K562 (cell line): ENCODE data around the gene NOL4L. TPM values are rescaled to one million over a fixed set of nuclear protein-coding genes. Genes with fewer than 3 reads are reported as not detected.

Experiments
- BRD4 ChIP-seq: fragments of 200-600 bp; sonication (generic); IDR thresholded peaks from 2 replicates; pipeline ENCODE4 v1.6.1; 2017; ENCODE audit warnings: inconsistent platforms
- CREB1 ChIP-seq, 2 experiments: sonication (generic) in 1 of 2; formaldehyde crosslinking in 1 of 2; IDR thresholded peaks; 2 replicates each; pipeline versions ENCODE4 v1.6.1 to v1.8.0; 2012 to 2022; ENCODE audit warnings: inconsistent platforms in 1 of 2, mild to moderate bottlenecking in 1 of 2, missing genetic modification reagents in 1 of 2, moderate library complexity in 1 of 2
- DACH1 ChIP-seq: fragments of 450-650 bp; IDR thresholded peaks from 2 replicates; pipeline ENCODE4 v1.6.1; 2018; ENCODE audit not compliant: partially characterized antibody
- ETS2 ChIP-seq: IDR thresholded peaks from 2 replicates; pipeline ENCODE4 v1.6.1; 2016; ENCODE audit warnings: borderline replicate concordance, missing genetic modification characterization, mild to moderate bottlenecking, moderate library complexity, missing compliant biosample characterization; ENCODE audit not compliant: poor library complexity, severe bottlenecking
- GABPB2 ChIP-seq: fragments of 250-450 bp; sonication (Bioruptor Pico); conservative IDR thresholded peaks from 2 replicates; pipeline ENCODE4 v1.5.1; 2021; ENCODE audit warnings: mild to moderate bottlenecking
- HBP1 ChIP-seq: fragments of 450-650 bp; formaldehyde crosslinking; IDR thresholded peaks from 2 replicates; pipeline ENCODE4 v1.4.0; 2022; ENCODE audit warnings: missing genetic modification characterization
- HDAC1 ChIP-seq, 2 experiments: fragments of 450-650 bp; IDR thresholded peaks; 2 replicates each; pipeline ENCODE4 v1.6.1; 2016 to 2017; ENCODE audit warnings: inconsistent platforms in 1 of 2, mild to moderate bottlenecking in 1 of 2, moderate library complexity in 1 of 2
- PTBP1 ChIP-seq: fragments of 200-400 bp; formaldehyde crosslinking; IDR thresholded peaks from 2 replicates; pipeline ENCODE4 v1.6.1; 2017; ENCODE audit warnings: low read depth, low read length
- RB1 ChIP-seq: fragments of 450-650 bp; IDR thresholded peaks from 2 replicates; pipeline ENCODE4 v1.6.1; 2017; ENCODE audit warnings: low read depth, mild to moderate bottlenecking
- ZNF384 ChIP-seq: IDR thresholded peaks from 2 replicates; pipeline ENCODE4 v1.6.1; 2012; ENCODE audit warnings: low read depth, low read length, improper control_type of control experiment
- ZNF77 ChIP-seq: fragments of 250-450 bp; sonication (Bioruptor Pico); IDR thresholded peaks from 2 replicates; pipeline ENCODE4 v1.5.0; 2020
- polyA plus RNA-seq, 8 experiments: library from polyadenylated mRNA; depleted of rRNA in 4 of 8; stranded (reverse) in 5 of 8; unstranded in 3 of 8; fragments of >200 nt; fragmentation: Nextera tagmentation in 2 of 8; fragmentation: Illumina TruSeq in 1 of 8; extraction: Ambion mirVana in 2 of 8; extraction: Trizol in 1 of 8; gene quantifications; 2 replicates each; pipeline versions ENCODE4 v1.2.1 to v1.2.3, GENCODE V29; 2011 to 2014; ENCODE audit warnings: inconsistent platforms in 1 of 8, missing spikeins in 1 of 8
- total RNA-seq, 7 experiments: library from RNA; depleted of rRNA in 6 of 7; stranded (reverse); fragments of >200 nt in 6 of 7; fragmentation: Illumina TruSeq in 2 of 7; extraction: Trizol in 2 of 7; gene quantifications; 2 replicates each; pipeline versions ENCODE4 v1.2.1 to v1.2.3, GENCODE V29; 2011 to 2021; ENCODE audit warnings: low replicate concordance in 1 of 7
- TF ChIP-seq, protein P1 (sequence below): fragments of 450-650 bp; IDR thresholded peaks from 2 replicates; pipeline ENCODE4 v1.6.1; 2018; ENCODE audit warnings: mild to moderate bottlenecking, low read depth; ENCODE audit not compliant: partially characterized antibody
- TF ChIP-seq, protein P2 (sequence below): fragments of 450-650 bp; formaldehyde crosslinking; IDR thresholded peaks from 2 replicates; pipeline ENCODE4 v1.4.0; 2020; ENCODE audit warnings: mild to moderate bottlenecking, mixed read lengths
- TF ChIP-seq, protein P3 (sequence below): IDR thresholded peaks from 3 replicates; pipeline ENCODE4 v1.6.1; 2011; ENCODE audit warnings: borderline replicate concordance, mild to moderate bottlenecking, moderate library complexity; ENCODE audit not compliant: insufficient read length; ENCODE audit errors: extremely low read depth
- TF ChIP-seq, protein P4 (sequence below): IDR thresholded peaks from 2 replicates; pipeline ENCODE4 v1.6.1; 2016; ENCODE audit warnings: missing genetic modification characterization, missing compliant biosample characterization
- TF ChIP-seq, protein P5 (sequence below): fragments of 450-650 bp; IDR thresholded peaks from 2 replicates; pipeline ENCODE4 v1.6.1; 2016; ENCODE audit warnings: antibody characterized with exemption

NOL4L gene
- total and polyA plus RNA-seq, 9 of the 15 experiments (the other 6 are each of a cell fraction or from before 2014, with no cell fraction given), result 5.1 to 36.2 (median 13.6) TPM

DNA sequence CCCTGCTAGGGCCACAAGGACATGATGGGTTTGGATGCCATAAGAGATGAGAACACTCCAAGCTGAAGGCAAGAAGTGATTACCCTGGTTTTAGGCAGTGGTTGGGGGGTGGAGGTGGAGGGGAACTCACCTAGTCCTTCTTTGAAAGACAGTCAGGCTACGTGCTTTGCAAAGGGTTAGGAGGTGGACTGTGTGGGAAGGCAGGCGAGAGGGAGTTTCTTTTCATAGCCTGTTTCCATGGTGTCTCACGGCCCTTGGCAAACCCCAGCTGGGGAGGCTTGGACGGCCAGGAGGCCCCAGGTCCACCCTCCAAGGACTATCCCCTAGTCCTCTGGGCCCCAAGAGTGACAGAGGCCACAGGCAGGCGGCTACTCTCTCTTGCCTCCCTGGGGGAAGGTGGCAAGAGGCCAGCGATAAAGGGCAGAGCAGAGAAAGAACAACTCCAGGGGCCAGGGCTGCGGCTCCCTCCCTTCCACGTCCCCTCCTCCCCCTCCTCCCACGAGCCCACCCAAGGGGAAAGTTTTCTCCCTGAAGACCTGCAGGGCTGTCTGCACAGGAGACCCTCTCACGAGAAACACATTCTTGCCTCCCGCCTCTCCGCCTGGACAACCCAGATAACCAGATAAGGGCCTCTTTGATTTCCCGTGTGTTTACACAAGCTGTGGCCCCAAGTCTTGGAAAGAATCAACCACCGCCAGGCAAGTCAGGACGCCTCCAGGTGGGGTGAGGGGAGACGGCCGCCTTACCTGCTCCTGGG, 74.4 kb downstream of the NOL4L start (continued):
- TF ChIP-seq, protein P1, sequence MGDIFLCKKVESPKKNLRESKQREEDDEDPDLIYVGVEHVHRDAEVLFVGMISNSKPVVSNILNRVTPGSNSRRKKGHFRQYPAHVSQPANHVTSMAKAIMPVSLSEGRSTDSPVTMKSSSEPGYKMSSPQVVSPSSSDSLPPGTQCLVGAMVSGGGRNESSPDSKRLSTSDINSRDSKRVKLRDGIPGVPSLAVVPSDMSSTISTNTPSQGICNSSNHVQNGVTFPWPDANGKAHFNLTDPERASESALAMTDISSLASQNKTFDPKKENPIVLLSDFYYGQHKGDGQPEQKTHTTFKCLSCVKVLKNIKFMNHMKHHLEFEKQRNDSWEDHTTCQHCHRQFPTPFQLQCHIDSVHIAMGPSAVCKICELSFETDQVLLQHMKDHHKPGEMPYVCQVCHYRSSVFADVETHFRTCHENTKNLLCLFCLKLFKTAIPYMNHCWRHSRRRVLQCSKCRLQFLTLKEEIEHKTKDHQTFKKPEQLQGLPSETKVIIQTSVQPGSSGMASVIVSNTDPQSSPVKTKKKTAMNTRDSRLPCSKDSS, result no peak
- TF ChIP-seq DACH1, result peak; percentile 24
- no peak for TF ChIP-seq GABPB2
- TF ChIP-seq HDAC1 (IDR thresholded peaks at IDR 0.05), result peak in 1 of 2 experiments; percentile 94; a peak in 2 of 4 replicates
- no peak for TF ChIP-seq BRD4
- no peak for TF ChIP-seq ETS2 (tag)
- no peak for TF ChIP-seq PTBP1
- peak; percentile 40; the same call in 1 of the 2 replicates for TF ChIP-seq RB1
- TF ChIP-seq, protein P2, sequence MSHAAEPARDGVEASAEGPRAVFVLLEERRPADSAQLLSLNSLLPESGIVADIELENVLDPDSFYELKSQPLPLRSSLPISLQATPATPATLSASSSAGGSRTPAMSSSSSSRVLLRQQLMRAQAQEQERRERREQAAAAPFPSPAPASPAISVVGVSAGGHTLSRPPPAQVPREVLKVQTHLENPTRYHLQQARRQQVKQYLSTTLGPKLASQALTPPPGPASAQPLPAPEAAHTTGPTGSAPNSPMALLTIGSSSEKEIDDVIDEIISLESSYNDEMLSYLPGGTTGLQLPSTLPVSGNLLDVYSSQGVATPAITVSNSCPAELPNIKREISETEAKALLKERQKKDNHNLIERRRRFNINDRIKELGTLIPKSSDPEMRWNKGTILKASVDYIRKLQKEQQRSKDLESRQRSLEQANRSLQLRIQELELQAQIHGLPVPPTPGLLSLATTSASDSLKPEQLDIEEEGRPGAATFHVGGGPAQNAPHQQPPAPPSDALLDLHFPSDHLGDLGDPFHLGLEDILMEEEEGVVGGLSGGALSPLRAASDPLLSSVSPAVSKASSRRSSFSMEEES, result no peak
- TF ChIP-seq ZNF384, result no peak
- no peak for TF ChIP-seq ZNF77 (CRISPR knock-in tag)
- TF ChIP-seq, protein P3, sequence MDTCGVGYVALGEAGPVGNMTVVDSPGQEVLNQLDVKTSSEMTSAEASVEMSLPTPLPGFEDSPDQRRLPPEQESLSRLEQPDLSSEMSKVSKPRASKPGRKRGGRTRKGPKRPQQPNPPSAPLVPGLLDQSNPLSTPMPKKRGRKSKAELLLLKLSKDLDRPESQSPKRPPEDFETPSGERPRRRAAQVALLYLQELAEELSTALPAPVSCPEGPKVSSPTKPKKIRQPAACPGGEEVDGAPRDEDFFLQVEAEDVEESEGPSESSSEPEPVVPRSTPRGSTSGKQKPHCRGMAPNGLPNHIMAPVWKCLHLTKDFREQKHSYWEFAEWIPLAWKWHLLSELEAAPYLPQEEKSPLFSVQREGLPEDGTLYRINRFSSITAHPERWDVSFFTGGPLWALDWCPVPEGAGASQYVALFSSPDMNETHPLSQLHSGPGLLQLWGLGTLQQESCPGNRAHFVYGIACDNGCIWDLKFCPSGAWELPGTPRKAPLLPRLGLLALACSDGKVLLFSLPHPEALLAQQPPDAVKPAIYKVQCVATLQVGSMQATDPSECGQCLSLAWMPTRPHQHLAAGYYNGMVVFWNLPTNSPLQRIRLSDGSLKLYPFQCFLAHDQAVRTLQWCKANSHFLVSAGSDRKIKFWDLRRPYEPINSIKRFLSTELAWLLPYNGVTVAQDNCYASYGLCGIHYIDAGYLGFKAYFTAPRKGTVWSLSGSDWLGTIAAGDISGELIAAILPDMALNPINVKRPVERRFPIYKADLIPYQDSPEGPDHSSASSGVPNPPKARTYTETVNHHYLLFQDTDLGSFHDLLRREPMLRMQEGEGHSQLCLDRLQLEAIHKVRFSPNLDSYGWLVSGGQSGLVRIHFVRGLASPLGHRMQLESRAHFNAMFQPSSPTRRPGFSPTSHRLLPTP, result no peak
- no peak for TF ChIP-seq CREB1 (IDR thresholded peaks at IDR 0.05)
- no peak for TF ChIP-seq CREB1 (CRISPR knock-in tag; IDR thresholded peaks at IDR 0.05)
- TF ChIP-seq HBP1 (CRISPR knock-in tag), result no peak
- TF ChIP-seq, protein P4, sequence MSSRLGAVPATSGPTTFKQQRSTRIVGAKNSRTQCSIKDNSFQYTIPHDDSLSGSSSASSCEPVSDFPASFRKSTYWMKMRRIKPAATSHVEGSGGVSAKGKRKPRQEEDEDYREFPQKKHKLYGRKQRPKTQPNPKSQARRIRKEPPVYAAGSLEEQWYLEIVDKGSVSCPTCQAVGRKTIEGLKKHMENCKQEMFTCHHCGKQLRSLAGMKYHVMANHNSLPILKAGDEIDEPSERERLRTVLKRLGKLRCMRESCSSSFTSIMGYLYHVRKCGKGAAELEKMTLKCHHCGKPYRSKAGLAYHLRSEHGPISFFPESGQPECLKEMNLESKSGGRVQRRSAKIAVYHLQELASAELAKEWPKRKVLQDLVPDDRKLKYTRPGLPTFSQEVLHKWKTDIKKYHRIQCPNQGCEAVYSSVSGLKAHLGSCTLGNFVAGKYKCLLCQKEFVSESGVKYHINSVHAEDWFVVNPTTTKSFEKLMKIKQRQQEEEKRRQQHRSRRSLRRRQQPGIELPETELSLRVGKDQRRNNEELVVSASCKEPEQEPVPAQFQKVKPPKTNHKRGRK (tag), result no peak
- TF ChIP-seq, protein P5, sequence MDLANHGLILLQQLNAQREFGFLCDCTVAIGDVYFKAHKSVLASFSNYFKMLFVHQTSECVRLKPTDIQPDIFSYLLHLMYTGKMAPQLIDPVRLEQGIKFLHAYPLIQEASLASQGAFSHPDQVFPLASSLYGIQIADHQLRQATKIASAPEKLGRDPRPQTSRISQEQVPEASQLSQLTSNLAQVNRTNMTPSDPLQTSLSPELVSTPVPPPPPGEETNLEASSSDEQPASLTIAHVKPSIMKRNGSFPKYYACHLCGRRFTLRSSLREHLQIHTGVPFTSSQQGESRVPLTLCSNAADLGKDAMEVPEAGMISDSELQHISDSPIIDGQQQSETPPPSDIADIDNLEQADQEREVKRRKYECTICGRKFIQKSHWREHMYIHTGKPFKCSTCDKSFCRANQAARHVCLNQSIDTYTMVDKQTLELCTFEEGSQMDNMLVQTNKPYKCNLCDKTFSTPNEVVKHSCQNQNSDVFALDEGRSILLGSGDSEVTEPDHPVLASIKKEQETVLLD, result no peak
